OCI-LY1 (cell line): ENCODE results near the gene KCNIP3.

Experiments used
- H2AFZ ChIP-seq: fragments of 200-600 bp; sonication (generic), shearing (Covaris generic); 2 replicates; pipeline ENCODE4 v1.6.0; 2014; ENCODE audit warnings: antibody characterized with exemption, mild to moderate bottlenecking, low read length
- H3F3A ChIP-seq: fragments of 200-600 bp; sonication (generic), shearing (Covaris generic); 2 replicates; pipeline ENCODE4 v1.6.0; 2014; ENCODE audit warnings: mild to moderate bottlenecking, antibody characterized with exemption, low read length, moderate library complexity; ENCODE audit not compliant: insufficient read depth
- H3K27ac ChIP-seq: fragments of 200-600 bp; sonication (generic); 2 replicates; pipeline ENCODE4 v1.5.1; 2014; ENCODE audit warnings: low read length, mixed run types, mild to moderate bottlenecking, low read depth; ENCODE audit not compliant: poor library complexity, severe bottlenecking
- H3K27me3 ChIP-seq: fragments of 200-600 bp; sonication (generic); 2 replicates; pipeline ENCODE4 v1.6.0; 2014; ENCODE audit warnings: antibody characterized with exemption, mild to moderate bottlenecking, low read length, moderate library complexity; ENCODE audit not compliant: insufficient read depth
- H3K36me3 ChIP-seq: fragments of 200-600 bp; sonication (generic); 2 replicates; pipeline ENCODE4 v1.6.1; 2014; ENCODE audit warnings: mild to moderate bottlenecking, antibody characterized with exemption, low read length, moderate library complexity, mixed read lengths; ENCODE audit not compliant: insufficient read depth
- H3K4me1 ChIP-seq: fragments of 200-600 bp; sonication (generic); 2 replicates; pipeline ENCODE4 v1.5.1; 2014; ENCODE audit warnings: mild to moderate bottlenecking, low read length, moderate library complexity; ENCODE audit not compliant: insufficient read depth, severe bottlenecking
- H3K4me2 ChIP-seq: fragments of 200-600 bp; sonication (generic), shearing (Covaris generic); 2 replicates; pipeline ENCODE4 v1.6.1; 2014; ENCODE audit warnings: low read length
- H3K4me3 ChIP-seq: fragments of 200-600 bp; sonication (generic); 2 replicates; pipeline ENCODE4 v1.5.1; 2014; ENCODE audit warnings: low read length, low read depth, mild to moderate bottlenecking, mixed read lengths; ENCODE audit not compliant: poor library complexity, severe bottlenecking
- H3K79me2 ChIP-seq: fragments of 200-600 bp; shearing (Covaris generic); 2 replicates; pipeline ENCODE4 v1.6.1; 2016; ENCODE audit warnings: mixed run types, low read length, mixed read lengths; ENCODE audit not compliant: insufficient read depth
- H3K9ac ChIP-seq: fragments of 200-600 bp; sonication (generic), shearing (Covaris generic); 2 replicates; pipeline ENCODE4 v1.6.1; 2014; ENCODE audit warnings: mild to moderate bottlenecking, low read length, mixed read lengths
- H3K9me2 ChIP-seq: fragments of 200-600 bp; sonication (generic), shearing (Covaris generic); 2 replicates; pipeline ENCODE4 v1.6.1; 2014; ENCODE audit warnings: low read depth, mild to moderate bottlenecking, low read length, mixed read lengths
- H3K9me3 ChIP-seq: fragments of 200-600 bp; shearing (Covaris generic); 2 replicates; pipeline ENCODE4 v1.6.1; 2014; ENCODE audit warnings: low read length, mixed read lengths
- H4K20me1 ChIP-seq: fragments of 200-600 bp; sonication (generic), shearing (Covaris generic); 2 replicates; pipeline ENCODE4 v1.6.0; 2016; ENCODE audit warnings: mild to moderate bottlenecking, low read length; ENCODE audit not compliant: insufficient read depth
- EZH2 ChIP-seq: fragments of 200-600 bp; sonication (generic), shearing (Covaris generic); IDR thresholded peaks from 2 replicates; pipeline ENCODE4 v1.8.0; 2017; ENCODE audit warnings: borderline replicate concordance, mixed run types, mild to moderate bottlenecking, antibody characterized with exemption, low read length, moderate library complexity, mixed read lengths
- TF ChIP-seq, protein P1 (sequence below): fragments of 200-600 bp; sonication (generic), shearing (Covaris generic); IDR thresholded peaks from 2 replicates; pipeline ENCODE4 v1.5.1; 2017; ENCODE audit warnings: mild to moderate bottlenecking, antibody characterized with exemption, low read length, moderate library complexity, mixed read lengths

KCNIP3 gene

DNA sequence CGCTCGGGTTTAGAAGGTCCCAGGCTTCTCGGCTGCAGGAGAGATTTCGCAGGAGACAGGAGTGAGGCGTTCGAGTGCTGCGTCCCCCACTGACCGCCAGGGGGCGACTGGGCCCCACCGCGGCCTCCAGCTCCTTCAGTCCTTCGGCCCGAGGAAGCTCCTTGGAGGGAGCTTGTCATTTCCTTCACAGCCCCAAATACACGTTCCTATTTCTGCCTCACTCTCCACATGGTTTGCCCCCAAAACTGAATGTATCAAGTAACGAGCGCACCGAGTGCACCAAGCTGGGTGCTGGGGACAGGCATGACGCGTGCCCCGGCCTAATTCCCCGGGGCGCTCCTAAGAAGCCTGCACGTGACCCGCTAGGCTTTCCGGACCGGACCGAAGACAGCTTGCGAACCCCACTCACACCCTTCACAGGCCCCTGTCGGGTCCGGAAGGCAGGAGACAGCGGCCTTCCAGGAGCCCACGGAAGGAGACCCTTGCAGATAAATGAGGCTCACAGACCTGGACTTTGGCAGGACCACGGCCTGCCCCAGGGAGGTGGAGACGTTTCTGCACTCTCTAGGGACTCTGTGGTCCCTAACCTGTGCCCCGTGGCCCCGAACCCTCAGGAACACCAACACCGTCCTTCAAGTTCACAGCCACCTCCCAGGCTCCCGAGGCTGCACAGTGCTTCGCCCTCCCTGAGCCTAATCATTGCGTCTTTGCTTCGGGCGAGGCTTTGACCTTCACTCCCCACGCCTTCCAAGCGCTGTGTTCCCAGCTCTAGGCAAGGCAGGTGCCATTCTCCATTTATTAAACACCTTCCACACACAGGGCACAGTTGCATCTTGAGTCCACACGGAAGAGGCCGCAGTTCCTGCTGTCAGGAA is 92.3 kb downstream of the KCNIP3 start:
- Histone ChIP-seq H3K9me2 (no peaks in the 10 kb centered on the region), H3K4me3 (no peak overlapping the region), H3K27ac (no peak overlapping the region), H3K36me3 (no peaks in the 10 kb centered on the region), H2AFZ (no peak overlapping the region), H3K27me3 (no peaks in the 10 kb centered on the region), H3K79me2 (no peaks in the 10 kb centered on the region), H3K9ac (no peak overlapping the region), H4K20me1 (no peaks in the 10 kb centered on the region), H3F3A (no peaks in the 10 kb centered on the region), H3K4me1 (no peaks in the 10 kb centered on the region), H3K9me3 (no peaks in the 10 kb centered on the region), H3K4me2 (no peak overlapping the region)
- TF ChIP-seq EZH2: no peak
- TF ChIP-seq, protein P1, sequence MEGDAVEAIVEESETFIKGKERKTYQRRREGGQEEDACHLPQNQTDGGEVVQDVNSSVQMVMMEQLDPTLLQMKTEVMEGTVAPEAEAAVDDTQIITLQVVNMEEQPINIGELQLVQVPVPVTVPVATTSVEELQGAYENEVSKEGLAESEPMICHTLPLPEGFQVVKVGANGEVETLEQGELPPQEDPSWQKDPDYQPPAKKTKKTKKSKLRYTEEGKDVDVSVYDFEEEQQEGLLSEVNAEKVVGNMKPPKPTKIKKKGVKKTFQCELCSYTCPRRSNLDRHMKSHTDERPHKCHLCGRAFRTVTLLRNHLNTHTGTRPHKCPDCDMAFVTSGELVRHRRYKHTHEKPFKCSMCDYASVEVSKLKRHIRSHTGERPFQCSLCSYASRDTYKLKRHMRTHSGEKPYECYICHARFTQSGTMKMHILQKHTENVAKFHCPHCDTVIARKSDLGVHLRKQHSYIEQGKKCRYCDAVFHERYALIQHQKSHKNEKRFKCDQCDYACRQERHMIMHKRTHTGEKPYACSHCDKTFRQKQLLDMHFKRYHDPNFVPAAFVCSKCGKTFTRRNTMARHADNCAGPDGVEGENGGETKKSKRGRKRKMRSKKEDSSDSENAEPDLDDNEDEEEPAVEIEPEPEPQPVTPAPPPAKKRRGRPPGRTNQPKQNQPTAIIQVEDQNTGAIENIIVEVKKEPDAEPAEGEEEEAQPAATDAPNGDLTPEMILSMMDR: peak; percentile 83

DNA sequence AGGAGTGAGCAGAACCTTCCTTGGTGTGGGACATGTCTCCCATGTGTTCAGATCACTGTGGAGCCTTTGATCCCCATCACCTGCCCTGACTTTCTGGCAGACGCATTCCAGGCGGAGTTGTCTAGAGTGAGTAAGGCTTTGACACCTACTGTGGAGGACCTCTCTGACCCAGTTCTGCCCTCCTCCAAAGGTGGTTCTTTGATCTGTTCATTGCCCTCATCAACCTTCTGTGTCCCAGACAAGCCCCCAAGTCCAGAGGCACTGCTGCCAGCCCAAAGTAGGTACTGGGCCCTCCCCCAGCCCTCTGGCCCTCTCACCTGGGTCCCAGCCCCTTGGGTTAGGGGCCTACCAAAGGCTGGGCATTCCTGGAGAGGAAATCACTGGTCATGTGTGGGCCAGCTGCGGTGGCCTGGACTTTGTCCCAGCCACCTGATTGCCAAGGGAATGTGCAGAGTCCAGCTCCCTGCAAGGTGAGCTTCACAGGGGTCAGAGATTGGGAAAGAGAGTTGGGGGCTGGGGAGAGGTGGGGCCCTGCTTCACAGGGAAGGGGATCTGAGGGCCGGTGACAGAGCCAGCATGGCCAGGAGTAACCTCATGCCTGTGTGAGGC is 93.2 kb downstream of the KCNIP3 start:
- TF ChIP-seq, protein P1: no peak
- TF ChIP-seq EZH2: no peak
- Histone ChIP-seq H3K9me3 (no peaks in the 10 kb centered on the region), H2AFZ (no peak overlapping the region), H3K4me3 (no peak overlapping the region), H3K9ac (no peak overlapping the region), H3F3A (no peaks in the 10 kb centered on the region), H3K4me2 (no peak overlapping the region), H3K4me1 (no peaks in the 10 kb centered on the region), H3K36me3 (no peaks in the 10 kb centered on the region), H3K27ac (no peak overlapping the region), H3K27me3 (no peaks in the 10 kb centered on the region), H4K20me1 (no peaks in the 10 kb centered on the region), H3K79me2 (no peaks in the 10 kb centered on the region), H3K9me2 (no peaks in the 10 kb centered on the region)

DNA sequence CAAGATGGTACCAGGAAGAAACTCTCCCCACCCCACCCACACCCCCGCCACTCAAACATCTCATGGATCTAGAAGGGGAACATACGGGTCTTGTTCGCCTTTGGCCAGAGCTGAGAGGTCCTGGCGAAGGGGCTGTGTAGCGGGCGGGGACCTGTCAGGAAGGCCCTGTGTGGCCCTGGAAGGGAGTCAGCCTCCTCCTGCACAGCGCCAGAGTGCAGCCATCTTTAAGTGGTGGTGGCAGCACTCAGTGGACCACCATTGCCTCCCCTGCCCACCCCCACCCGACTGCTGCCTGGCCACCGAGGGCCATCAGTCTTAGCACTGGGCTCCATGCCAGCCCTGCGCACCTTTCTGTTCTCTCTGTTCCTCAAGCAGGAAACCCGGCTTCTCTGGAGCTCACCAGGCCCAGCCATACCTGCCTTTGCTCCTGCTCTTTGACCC is 93.8 kb downstream of the KCNIP3 start:
- Histone ChIP-seq H4K20me1 (no peaks in the 10 kb centered on the region), H3K27me3 (no peaks in the 10 kb centered on the region), H3K4me1 (no peaks in the 10 kb centered on the region), H3K27ac (no peak overlapping the region), H3K9me2 (no peaks in the 10 kb centered on the region), H3K4me3 (no peak overlapping the region), H3K9ac (no peak overlapping the region), H3K79me2 (no peaks in the 10 kb centered on the region), H3K36me3 (no peaks in the 10 kb centered on the region), H3K9me3 (no peaks in the 10 kb centered on the region), H3F3A (no peaks in the 10 kb centered on the region), H3K4me2 (no peak overlapping the region), H2AFZ (no peak overlapping the region)
- no peak for TF ChIP-seq EZH2
- TF ChIP-seq, protein P1: no peak
